ENCODE results near the gene DHX34. TPM values are rescaled to one million over a fixed set of nuclear protein-coding genes. Genes with fewer than 3 reads are reported as not detected.
"Not testable (repeated sequence)": the region's sequence is repeated elsewhere in the genome, so short reads cannot be mapped to it uniquely, and the experiment has no call there.

Gene DHX34
- total RNA-seq, 1 experiment from 2014 or later = 10.0 TPM

DNA sequence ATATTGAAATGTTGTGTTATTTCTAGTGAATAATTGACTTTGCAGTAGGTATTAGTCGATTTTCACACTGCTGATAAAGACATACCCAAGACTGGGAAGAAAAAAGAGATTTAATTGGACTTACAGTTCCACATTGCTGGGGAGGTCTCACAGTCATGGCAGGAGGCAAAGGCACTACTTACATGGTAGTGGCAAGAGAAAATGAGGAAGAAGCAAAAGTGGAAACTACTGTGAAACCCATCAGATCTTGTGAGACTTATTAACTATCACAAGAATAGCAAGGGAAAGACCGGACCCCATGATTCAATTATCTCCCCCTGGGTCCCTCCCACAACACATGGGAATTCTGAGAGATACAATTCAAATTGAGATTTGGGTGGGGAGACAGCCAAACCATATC lies 27.1 kb upstream of the DHX34 start:
- in situ Hi-C loops (cut with HindIII; ENCODE audit: low pct_unique_long_range_greater_than_20kb, low sequenced_read_pairs) = no loop called here
- no peak for DNase-seq (ENCODE audit: low read depth, low spot score)

DNA sequence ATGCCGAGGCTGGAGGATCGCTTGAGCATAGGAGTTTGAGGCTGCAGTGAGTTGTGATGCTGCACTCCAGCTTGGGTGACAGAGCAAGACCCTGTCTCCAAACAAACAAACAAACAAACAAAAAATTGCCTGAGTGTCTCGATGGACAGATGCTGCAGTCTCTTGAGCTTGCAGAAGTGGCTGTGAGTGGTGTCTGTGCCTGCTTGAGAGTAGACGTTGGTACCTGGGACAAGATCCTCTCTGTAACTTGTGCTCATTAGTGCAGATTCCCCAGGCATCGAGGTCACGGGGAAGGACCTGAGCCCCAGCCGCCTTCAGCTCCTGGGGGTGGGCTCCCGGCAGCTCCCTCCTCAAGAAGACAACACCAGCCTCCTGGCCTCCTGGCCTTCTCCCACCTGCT lies 25.7 kb upstream of the DHX34 start:
- in situ Hi-C loops (cut with HindIII; ENCODE audit: low pct_unique_long_range_greater_than_20kb, low sequenced_read_pairs) = no loop called here
- DNase-seq (ENCODE audit: low read depth, low spot score) = no peak

DNA sequence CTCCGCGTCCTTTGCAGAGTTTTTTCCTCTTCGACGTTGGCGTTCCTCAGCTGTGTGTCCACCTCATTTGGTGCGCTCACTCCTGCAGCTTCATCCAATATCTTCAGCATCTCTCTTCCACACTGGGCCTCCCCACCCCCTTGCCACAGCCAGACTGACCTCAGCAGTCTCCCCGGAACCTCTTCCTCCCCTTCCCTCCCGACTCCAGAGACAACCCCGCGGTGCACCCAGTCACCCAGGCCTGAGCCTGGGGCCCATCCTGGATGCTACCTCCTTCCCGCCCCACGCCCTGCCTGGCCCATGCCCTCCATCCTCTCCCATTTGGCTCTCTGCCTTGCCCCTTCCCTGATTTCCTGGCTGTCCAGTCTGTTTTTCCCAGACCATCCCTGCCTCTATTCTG lies 25.2 kb upstream of the DHX34 start:
- in situ Hi-C loops (cut with HindIII; ENCODE audit: low pct_unique_long_range_greater_than_20kb, low sequenced_read_pairs) = no loop called here
- no peak for DNase-seq (ENCODE audit: low read depth, low spot score)

DNA sequence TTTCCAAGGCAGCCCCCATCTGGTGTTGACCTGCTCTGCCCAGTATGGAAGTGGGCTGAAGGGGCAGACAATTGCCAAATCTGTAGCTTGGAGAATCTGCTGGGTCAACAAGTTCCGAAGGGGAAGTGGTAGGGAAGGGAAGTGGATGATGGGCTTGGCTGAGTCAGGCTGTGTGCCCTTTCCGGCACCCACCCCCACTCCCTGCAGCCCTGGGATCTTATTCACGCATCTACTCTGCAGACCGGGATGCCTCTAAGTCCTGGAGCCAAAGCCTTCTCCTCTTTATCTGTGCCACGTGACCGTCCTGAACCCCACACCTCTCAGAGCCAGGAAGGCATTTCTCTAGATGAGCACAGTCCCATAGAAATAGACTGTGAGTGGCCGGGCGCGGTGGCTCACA lies 24.6 kb upstream of the DHX34 start:
- in situ Hi-C loops (cut with HindIII; ENCODE audit: low pct_unique_long_range_greater_than_20kb, low sequenced_read_pairs) = no loop called here
- DNase-seq (ENCODE audit: low read depth, low spot score) = no peak

DNA sequence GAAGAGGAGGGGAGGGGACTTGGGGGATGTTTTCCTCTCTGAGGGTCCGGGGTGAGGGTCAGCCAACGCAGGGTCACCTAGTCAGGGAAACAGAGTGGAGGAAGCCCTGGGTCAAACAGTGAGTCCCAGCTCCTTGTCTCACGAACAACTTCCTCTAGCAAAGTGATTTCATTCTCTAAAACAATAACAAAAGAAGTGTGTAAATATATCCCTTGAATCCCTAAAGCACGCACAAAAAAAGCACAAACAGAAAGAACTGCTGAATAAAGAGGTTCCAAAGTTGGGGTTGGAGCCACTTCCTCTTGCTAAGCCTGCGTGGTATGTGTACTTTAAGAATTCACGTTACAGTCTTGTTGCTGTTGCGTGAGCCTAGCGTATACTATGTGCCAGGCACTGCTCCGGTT lies 18.6 kb upstream of the DHX34 start:
- DNase-seq (ENCODE audit: low read depth, low spot score) = no peak
- in situ Hi-C loops (cut with HindIII; ENCODE audit: low pct_unique_long_range_greater_than_20kb, low sequenced_read_pairs) = no loop called here

DNA sequence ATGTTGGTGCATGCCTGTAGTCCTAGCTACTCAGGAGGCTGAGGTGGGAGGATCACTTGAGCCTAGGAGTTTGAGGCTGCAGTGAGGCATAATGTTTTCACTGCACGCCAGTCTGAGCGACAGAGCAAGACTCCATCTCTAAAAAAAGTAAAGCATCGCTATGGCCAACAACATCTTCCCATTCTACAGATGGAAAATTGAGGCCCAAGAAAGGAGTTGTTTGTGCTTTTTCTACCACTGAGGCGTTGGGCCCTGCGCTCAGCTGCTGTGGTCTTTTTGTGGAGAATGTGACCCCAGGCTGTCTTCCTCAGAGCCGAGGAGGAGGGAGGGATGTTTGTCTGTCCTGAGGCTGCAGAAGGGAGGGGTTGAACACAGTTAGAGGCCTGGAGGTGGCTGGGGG lies 17.6 kb upstream of the DHX34 start:
- in situ Hi-C loops (cut with HindIII; ENCODE audit: low pct_unique_long_range_greater_than_20kb, low sequenced_read_pairs) = no loop called here
- DNase-seq (ENCODE audit: low read depth, low spot score) = no peak

DNA sequence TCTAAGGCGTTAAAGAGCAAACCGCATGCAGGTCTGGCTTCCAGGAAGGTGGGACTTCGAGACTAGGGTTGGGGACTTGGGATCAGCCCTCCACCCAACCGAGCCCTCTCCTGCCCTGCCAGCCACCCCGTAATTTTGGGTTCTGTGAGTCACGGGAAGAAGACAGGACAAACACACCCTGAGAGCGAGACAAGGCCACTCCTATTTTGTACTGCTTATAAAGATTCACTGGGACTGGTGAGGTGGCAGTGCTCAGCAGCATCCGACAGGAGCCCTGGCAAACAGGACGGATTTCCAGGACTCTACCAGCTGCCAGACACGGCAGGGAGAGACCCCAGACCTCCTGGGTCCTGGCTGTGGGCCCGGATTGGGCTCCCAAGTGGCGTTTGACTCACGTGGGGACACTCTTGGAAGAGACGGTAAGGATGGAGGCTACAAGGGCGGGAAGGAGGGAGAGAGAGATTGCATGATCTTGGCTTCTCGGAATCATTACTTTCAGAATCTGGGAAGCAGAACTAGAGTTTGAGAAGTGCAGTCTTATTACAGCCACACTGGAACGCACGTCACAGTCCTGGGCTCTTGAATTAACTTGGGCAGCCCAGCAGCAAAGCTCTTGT lies 17.1 kb upstream of the DHX34 start, which contains the start of gene C5AR2:
TSS of gene C5AR2 (plus strand) at position 245 of the 617 bp plus-strand sequence. CDS start 8,625 bp downstream, outside the sequence.
- DNase-seq (ENCODE audit: low read depth, low spot score) = no peak
- in situ Hi-C loops (cut with HindIII; ENCODE audit: low pct_unique_long_range_greater_than_20kb, low sequenced_read_pairs) = no loop called here

DNA sequence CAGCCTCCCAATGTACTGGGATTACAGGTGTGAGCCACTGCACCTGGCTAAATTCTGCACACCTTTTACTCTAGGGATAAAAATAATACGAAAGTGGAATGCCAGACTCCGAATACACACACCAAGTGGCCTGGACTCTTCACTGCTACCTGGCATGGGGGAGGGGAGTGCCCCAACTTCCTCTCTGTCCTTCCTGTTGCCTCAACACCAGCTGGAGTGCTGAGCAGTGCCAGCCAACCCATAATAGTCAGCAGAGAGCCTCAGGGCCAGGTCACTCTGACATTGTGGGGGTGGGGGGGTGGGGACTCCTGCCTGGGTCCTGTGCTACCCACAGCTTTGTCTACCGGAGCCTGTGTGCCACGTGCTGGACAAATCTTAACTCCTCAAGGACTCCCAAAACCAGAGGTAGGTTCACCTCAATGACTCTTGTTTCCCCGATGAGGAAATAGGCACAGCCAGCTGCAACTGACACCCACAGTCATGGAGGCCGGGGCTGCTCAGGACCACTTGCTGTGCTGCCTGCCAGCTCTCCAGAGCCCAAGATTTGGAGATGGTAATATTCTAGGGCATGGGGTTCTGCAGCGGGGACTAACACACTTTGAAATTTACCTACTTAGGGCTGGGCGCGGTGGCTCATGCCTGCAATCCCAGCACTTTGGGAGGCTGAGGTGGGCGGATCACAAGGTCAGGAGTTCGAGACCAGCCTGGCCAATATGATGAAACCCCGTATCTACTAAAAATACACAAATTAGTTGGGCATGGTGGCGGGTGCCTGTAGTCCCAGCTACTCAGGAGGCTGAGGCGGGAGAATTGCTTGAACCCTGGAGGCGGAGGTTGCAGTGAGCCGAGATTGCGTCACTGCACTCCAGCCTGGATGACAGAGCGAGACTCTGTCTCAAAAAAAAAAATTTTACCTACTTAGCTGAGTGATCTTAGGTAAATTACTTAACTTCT lies 12.1 kb upstream of the DHX34 start:
- DNase-seq (ENCODE audit: low read depth, low spot score); in situ Hi-C loops (cut with HindIII; ENCODE audit: low pct_unique_long_range_greater_than_20kb, low sequenced_read_pairs): not testable (repeated sequence)

DNA sequence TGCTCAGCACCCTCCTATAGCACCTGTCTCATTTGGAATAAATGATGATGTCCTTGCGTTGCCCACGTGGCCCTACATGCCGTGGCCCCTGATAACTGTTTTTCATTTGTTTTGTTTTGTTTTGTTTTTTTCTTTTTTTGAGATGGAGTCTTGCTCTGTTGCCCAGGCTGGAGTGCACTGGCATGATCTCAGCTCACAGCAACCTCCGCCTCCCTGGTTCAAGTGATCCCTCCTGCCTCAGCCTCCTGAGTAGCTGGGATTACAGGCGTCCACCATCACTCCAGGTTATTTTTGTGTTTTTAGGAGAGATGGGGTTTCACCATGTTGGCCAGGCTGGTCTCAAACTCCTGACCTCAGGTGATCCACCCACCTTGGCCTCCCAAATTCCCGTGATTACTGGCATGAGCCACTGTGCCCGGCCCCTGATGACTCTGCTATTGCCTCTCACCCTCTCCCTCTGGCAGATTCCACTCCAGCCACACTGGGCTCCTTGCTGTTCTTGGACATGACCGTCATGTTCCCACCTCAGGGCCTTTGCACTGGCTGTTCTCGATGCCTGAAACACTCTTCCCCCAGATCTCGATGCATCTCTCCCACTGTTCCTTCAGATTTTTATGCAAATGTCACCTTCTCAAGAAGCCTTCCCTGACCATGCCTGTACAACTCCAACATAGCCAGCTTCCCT lies 9.8 kb upstream of the DHX34 start:
- in situ Hi-C loops (cut with HindIII; ENCODE audit: low pct_unique_long_range_greater_than_20kb, low sequenced_read_pairs) = no loop called here
- no peak for DNase-seq (ENCODE audit: low read depth, low spot score)

DNA sequence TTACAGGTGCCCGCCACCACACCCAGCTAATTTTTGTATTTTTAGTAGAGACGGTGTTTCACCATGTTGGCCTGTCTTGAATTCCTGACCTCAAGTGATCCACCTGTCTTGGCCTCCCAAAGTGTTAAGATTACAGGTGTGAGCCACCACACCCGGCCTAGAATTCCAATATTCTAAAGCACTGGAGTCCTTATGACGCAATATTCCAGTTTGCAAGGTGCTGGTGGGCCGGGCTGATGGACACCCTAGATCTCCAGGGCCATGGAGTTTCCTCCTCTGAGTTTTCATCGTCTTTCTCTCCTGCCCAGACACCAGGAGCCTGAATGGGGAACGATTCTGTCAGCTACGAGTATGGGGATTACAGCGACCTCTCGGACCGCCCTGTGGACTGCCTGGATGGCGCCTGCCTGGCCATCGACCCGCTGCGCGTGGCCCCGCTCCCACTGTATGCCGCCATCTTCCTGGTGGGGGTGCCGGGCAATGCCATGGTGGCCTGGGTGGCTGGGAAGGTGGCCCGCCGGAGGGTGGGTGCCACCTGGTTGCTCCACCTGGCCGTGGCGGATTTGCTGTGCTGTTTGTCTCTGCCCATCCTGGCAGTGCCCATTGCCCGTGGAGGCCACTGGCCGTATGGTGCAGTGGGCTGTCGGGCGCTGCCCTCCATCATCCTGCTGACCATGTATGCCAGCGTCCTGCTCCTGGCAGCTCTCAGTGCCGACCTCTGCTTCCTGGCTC lies 8.5 kb upstream of the DHX34 start:
- in situ Hi-C loops (cut with HindIII; ENCODE audit: low pct_unique_long_range_greater_than_20kb, low sequenced_read_pairs) = no loop called here
- no peak for DNase-seq (ENCODE audit: low read depth, low spot score)

DNA sequence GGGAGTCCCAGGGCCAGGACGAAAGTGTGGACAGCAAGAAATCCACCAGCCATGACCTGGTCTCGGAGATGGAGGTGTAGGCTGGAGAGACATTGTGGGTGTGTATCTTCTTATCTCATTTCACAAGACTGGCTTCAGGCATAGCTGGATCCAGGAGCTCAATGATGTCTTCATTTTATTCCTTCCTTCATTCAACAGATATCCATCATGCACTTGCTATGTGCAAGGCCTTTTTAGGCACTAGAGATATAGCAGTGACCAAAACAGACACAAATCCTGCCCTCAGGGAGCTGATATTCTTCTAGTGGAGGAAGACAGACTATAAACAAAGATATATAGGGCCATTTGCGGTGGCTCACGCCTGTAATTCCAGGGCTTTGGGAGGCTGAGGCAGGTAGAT lies 7.4 kb upstream of the DHX34 start:
- in situ Hi-C loops (cut with HindIII; ENCODE audit: low pct_unique_long_range_greater_than_20kb, low sequenced_read_pairs) = no loop called here
- DNase-seq (ENCODE audit: low read depth, low spot score) = no peak

DNA sequence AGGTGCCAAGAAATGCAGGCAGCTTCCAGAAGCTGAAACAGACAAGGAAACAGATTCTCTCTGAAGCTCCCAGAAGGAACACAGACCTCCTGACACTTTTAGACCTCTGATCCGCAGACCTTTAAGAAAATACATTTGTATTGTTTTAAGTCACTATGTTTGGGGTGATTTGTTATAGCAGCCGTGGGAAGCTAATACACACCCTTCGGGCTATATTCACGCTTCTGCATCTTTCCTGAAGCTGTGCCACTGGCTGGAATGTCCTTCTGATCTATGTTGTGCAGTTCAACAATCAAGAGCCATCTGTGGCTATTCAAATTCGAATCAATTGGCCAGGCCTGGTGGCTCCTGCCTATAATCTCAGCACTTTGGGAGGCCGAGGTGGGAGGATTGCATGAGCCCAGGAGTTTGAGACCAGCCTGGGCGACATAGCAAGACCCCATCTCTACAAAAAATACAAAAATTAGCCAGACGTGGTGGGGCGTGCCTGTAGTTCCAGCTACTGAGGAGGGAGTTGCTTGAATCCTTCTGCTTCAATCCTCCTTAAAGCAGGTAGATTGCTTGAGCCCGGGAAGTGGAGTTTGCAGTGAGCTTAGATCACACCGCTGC lies 5.8 kb upstream of the DHX34 start:
- in situ Hi-C loops (cut with HindIII; ENCODE audit: low pct_unique_long_range_greater_than_20kb, low sequenced_read_pairs) = no loop called here
- DNase-seq (ENCODE audit: low read depth, low spot score) = no peak

DNA sequence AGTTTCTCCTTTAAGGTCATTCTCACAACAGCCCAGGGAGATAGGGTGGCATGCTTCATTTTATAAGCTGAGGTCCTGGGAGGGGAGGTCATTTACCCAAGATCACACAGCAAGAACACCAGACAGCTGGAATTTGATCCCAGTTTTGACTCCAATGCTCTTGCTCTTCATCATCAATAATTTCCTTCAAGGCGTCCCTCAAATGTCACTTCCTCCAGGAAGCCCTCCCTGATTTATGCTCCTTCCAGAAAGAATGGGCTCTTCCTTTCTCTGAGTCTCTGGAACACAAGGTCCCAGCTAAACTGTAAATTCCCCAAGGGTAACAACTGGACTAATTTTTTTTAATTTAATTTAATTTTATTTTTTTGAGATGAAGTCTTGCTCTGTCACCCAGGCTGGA lies 4.7 kb upstream of the DHX34 start:
- DNase-seq (ENCODE audit: low read depth, low spot score) = no peak
- in situ Hi-C loops (cut with HindIII; ENCODE audit: low pct_unique_long_range_greater_than_20kb, low sequenced_read_pairs) = no loop called here

DNA sequence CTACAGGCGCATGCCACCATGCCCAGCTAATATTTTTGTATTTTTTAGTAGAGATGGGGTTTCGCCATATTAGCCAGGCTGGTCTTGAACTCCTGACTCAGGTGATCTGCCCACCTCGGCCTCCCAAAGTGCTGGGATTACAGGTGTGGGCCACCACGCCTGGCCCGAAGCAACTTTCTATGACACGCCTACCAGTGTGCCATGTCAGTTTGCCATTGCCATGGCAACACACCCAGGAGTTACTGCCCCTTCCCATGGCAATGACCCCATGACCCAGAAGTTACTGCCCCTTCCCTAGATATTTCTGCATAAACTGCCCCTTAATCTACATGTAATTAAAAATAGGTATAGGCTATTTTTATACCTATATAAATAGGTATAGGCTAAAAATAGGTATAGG lies 3.1 kb upstream of the DHX34 start:
- in situ Hi-C loops (cut with HindIII; ENCODE audit: low pct_unique_long_range_greater_than_20kb, low sequenced_read_pairs) = not testable (repeated sequence)

DNA sequence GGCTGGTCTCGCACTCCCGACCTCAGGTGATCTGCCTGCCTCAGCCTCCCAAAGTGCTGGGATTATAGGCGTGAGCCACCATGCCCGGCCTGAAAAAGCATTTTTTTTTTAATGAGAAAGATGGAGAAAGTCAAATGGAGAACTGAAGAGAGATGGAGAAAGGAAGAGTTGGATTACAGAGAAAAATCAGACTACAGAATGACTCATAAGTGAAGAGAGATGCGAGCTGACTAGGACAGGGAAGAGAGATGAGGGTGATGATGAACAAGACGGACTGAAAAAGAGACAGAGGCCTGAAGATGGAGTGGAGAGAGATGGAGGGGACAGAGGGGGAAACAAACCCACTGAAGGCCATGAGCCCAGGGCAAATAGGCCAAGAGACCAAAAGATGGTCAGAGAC lies 1.5 kb downstream of the DHX34 start:
- in situ Hi-C loops (cut with HindIII; ENCODE audit: low pct_unique_long_range_greater_than_20kb, low sequenced_read_pairs) = no loop called here
- no peak for DNase-seq (ENCODE audit: low read depth, low spot score)

More for the DNA sequence above, 3.1 kb upstream of the DHX34 start:
- not testable (repeated sequence) for DNase-seq (ENCODE audit: low read depth, low spot score)

DNA sequence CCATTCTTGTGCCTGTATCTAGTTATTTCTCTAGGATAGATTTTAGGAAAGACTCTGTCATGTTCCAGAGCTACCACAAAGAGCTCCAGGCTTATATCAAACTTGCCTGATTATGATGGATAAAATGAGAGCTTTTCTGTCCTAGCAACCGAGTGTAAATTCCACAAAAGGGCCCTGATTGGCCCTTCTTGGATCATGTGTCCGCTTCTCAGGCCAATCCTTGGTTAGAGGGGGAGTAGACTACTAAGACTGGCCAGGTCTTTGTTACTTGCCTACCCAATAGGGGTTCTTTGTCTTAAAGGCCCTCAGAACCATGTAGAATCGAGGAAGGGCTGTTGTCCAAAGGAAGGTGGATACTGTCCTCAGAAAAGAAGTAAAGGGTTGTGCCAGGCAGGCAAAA lies 2.4 kb downstream of the DHX34 start:
- in situ Hi-C loops (cut with HindIII; ENCODE audit: low pct_unique_long_range_greater_than_20kb, low sequenced_read_pairs) = no loop called here
- peak; percentile 87 for DNase-seq (ENCODE audit: low read depth, low spot score)

DNA sequence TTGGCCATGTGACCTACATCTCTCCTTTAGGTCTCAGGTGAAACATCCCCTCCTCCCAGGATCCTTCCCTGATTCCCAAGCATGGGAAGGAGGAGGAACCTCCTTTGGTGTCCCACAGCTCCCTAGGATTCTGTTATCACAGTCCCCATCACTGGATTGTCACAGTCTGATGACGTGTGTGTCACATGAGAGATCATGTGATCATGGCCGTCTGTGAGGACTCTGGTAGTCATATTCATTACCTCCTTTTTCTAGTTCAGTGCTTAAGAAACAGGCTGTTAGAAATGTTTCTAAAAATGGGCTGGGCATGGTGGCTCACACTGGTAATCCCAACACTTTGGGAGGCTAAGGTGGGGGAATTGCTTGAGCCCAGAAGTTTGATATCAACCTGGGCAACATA lies 3.0 kb downstream of the DHX34 start:
- no peak for DNase-seq (ENCODE audit: low read depth, low spot score)
- in situ Hi-C loops (cut with HindIII; ENCODE audit: low pct_unique_long_range_greater_than_20kb, low sequenced_read_pairs) = no loop called here

Measured in SK-MEL-5 (cell line).